K562 (cell line): ENCODE measurements around the gene VRK3. TPM values are rescaled to one million over a fixed set of nuclear protein-coding genes. Genes with fewer than 3 reads are reported as not detected.

ENCODE experiments used
- CSDE1 ChIP-seq, 2 experiments: fragments of 450-650 bp; IDR thresholded peaks; 2 replicates each; pipeline ENCODE4 v1.6.1; 2016; ENCODE audit warnings: mild to moderate bottlenecking in 1 of 2
- CTBP1 ChIP-seq: fragments of 450-650 bp; IDR thresholded peaks from 2 replicates; pipeline ENCODE4 v1.6.1; 2016; ENCODE audit warnings: borderline replicate concordance
- EP400 ChIP-seq: fragments of 450-650 bp; IDR thresholded peaks from 2 replicates; pipeline ENCODE4 v1.6.1; 2017; ENCODE audit warnings: antibody characterized with exemption, mild to moderate bottlenecking, moderate library complexity
- LEF1 ChIP-seq: fragments of 450-650 bp; IDR thresholded peaks from 2 replicates; pipeline ENCODE4 v1.6.1; 2016; ENCODE audit warnings: mild to moderate bottlenecking
- MEF2A ChIP-seq: IDR thresholded peaks from 2 replicates; pipeline ENCODE4 v1.6.1; 2011; ENCODE audit warnings: low read depth, mild to moderate bottlenecking, low read length, moderate library complexity; ENCODE audit not compliant: control insufficient read depth
- NR1H2 ChIP-seq: sonication (generic); formaldehyde crosslinking; IDR thresholded peaks from 2 replicates; pipeline ENCODE4 v1.4.0; 2020; ENCODE audit warnings: mild to moderate bottlenecking, missing genetic modification reagents
- SAFB ChIP-seq: fragments of 200-400 bp; formaldehyde crosslinking; IDR thresholded peaks from 2 replicates; pipeline ENCODE4 v1.6.1; 2017; ENCODE audit warnings: low read depth, low read length, borderline replicate concordance
- SAFB2 ChIP-seq: fragments of 200-400 bp; formaldehyde crosslinking; IDR thresholded peaks from 2 replicates; pipeline ENCODE4 v1.6.1; 2018; ENCODE audit warnings: borderline replicate concordance, low read length, low read depth, moderate library complexity; ENCODE audit not compliant: severe bottlenecking
- ZC3H11A ChIP-seq: IDR thresholded peaks from 2 replicates; pipeline ENCODE4 v1.6.1; 2012; ENCODE audit warnings: low read depth, low read length, improper control_type of control experiment
- ZNF140 ChIP-seq: fragments of 250-450 bp; sonication (Bioruptor Pico); IDR thresholded peaks from 2 replicates; pipeline ENCODE4 v1.8.0; 2021; ENCODE audit warnings: moderate library complexity, mild to moderate bottlenecking, inconsistent platforms
- polyA plus RNA-seq, 8 experiments: library from polyadenylated mRNA; depleted of rRNA in 4 of 8; stranded (reverse) in 5 of 8; unstranded in 3 of 8; fragments of >200 nt; fragmentation: Nextera tagmentation in 2 of 8; fragmentation: Illumina TruSeq in 1 of 8; extraction: Ambion mirVana in 2 of 8; extraction: Trizol in 1 of 8; gene quantifications; 2 replicates each; pipeline versions ENCODE4 v1.2.1 to v1.2.3, GENCODE V29; 2011 to 2014; ENCODE audit warnings: inconsistent platforms in 1 of 8, missing spikeins in 1 of 8
- total RNA-seq, 7 experiments: library from RNA; depleted of rRNA in 6 of 7; stranded (reverse); fragments of >200 nt in 6 of 7; fragmentation: Illumina TruSeq in 2 of 7; extraction: Trizol in 2 of 7; gene quantifications; 2 replicates each; pipeline versions ENCODE4 v1.2.1 to v1.2.3, GENCODE V29; 2011 to 2021; ENCODE audit warnings: low replicate concordance in 1 of 7
- TF ChIP-seq, protein P1 (sequence below): fragments of 450-650 bp; IDR thresholded peaks from 2 replicates; pipeline ENCODE4 v1.6.1; 2016
- TF ChIP-seq, protein P2 (sequence below): fragments of 450-650 bp; IDR thresholded peaks from 2 replicates; pipeline ENCODE4 v1.6.1; 2018; ENCODE audit not compliant: partially characterized antibody
- TF ChIP-seq, protein P3 (sequence below): sonication (generic); formaldehyde crosslinking; IDR thresholded peaks from 2 replicates; pipeline ENCODE4 v1.8.0; 2022; ENCODE audit warnings: mild to moderate bottlenecking, missing genetic modification reagents
- TF ChIP-seq, protein P4 (sequence below): sonication (generic); formaldehyde crosslinking; IDR thresholded peaks from 2 replicates; pipeline ENCODE4 v1.9.0; 2022; ENCODE audit warnings: mild to moderate bottlenecking, missing genetic modification reagents
- TF ChIP-seq, protein P5 (sequence below): fragments of 450-650 bp; formaldehyde crosslinking; IDR thresholded peaks from 2 replicates; pipeline ENCODE4 v1.4.0; 2020; ENCODE audit warnings: mild to moderate bottlenecking, moderate library complexity

The VRK3 gene
- total and polyA plus RNA-seq, 9 of the 15 experiments (the other 6 are each of a cell fraction or from before 2014, with no cell fraction given): 25.6 to 94.3 (median 42.9) TPM

DNA sequence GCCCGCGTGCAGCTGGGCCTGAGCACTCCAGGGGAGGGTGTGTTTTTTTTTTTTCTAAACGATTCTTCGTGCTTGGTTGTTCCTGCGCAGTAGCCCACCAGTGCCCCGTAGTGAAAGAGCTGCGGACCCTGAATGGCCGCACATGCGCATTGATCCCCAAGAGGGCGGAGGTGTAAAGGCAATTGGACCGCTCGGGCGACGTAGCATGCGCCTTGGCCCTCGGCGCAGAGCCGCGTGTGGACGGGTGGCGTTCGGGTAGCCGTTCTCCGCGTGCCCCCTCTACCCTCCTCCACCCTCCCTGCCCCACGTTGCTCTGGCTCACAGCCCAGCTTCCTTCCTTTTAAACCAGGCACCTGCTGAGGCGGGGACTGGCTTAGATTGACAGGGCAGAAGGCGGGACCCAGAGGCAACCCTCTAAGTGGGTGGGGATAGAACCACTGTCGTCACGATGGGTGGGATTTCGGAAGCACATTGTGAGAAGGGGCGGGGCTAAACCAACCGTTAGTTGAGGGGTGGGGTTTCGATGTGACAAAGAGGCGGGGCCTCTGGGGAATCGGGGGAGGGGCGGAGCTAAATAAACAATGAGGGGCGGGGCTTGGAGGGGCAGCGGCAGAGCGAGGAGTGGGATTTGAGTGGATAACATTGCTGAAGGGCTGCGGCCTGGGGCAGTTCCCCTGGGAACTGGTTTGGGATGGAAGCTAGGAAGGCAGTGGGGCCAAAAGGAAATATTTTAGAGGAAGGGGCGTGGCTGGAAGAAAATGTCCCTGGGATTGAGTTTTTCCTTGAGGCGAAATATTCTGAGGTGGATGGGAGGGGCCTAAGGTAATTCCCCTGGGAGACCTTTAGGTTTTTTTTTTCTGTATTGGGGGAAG, 95.3 kb downstream of the VRK3 start (continued):
- no peak for TF ChIP-seq MEF2A
- no peak for TF ChIP-seq ZNF140 (CRISPR knock-in tag)
- TF ChIP-seq NR1H2: no peak
- TF ChIP-seq, protein P1, sequence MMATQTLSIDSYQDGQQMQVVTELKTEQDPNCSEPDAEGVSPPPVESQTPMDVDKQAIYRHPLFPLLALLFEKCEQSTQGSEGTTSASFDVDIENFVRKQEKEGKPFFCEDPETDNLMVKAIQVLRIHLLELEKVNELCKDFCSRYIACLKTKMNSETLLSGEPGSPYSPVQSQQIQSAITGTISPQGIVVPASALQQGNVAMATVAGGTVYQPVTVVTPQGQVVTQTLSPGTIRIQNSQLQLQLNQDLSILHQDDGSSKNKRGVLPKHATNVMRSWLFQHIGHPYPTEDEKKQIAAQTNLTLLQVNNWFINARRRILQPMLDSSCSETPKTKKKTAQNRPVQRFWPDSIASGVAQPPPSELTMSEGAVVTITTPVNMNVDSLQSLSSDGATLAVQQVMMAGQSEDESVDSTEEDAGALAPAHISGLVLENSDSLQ: peak; percentile 99
- TF ChIP-seq ZC3H11A: no peak
- TF ChIP-seq, protein P2, sequence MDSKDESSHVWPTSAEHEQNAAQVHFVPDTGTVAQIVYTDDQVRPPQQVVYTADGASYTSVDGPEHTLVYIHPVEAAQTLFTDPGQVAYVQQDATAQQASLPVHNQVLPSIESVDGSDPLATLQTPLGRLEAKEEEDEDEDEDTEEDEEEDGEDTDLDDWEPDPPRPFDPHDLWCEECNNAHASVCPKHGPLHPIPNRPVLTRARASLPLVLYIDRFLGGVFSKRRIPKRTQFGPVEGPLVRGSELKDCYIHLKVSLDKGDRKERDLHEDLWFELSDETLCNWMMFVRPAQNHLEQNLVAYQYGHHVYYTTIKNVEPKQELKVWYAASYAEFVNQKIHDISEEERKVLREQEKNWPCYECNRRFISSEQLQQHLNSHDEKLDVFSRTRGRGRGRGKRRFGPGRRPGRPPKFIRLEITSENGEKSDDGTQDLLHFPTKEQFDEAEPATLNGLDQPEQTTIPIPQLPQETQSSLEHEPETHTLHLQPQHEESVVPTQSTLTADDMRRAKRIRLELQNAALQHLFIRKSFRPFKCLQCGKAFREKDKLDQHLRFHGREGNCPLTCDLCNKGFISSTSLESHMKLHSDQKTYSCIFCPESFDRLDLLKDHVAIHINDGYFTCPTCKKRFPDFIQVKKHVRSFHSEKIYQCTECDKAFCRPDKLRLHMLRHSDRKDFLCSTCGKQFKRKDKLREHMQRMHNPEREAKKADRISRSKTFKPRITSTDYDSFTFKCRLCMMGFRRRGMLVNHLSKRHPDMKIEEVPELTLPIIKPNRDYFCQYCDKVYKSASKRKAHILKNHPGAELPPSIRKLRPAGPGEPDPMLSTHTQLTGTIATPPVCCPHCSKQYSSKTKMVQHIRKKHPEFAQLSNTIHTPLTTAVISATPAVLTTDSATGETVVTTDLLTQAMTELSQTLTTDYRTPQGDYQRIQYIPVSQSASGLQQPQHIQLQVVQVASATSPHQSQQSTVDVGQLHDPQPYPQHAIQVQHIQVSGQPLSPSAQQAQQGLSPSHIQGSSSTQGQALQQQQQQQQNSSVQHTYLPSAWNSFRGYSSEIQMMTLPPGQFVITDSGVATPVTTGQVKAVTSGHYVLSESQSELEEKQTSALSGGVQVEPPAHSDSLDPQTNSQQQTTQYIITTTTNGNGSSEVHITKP: peak; percentile 17
- no peak for TF ChIP-seq SAFB
- TF ChIP-seq, protein P3, sequence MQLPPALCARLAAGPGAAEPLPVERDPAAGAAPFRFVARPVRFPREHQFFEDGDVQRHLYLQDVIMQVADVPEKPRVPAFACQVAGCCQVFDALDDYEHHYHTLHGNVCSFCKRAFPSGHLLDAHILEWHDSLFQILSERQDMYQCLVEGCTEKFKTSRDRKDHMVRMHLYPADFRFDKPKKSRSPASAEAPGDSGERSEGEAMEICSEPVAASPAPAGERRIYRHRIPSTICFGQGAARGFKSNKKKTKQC: peak; percentile 3; the same call in 1 of the 2 replicates
- no peak for TF ChIP-seq CSDE1 (IDR thresholded peaks at IDR 0.05)
- TF ChIP-seq, protein P4, sequence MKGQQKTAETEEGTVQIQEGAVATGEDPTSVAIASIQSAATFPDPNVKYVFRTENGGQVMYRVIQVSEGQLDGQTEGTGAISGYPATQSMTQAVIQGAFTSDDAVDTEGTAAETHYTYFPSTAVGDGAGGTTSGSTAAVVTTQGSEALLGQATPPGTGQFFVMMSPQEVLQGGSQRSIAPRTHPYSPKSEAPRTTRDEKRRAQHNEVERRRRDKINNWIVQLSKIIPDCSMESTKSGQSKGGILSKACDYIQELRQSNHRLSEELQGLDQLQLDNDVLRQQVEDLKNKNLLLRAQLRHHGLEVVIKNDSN (CRISPR knock-in tag): 0 out of 2 replicates have a peak, but pooled peaks have one; percentile 23
- 0 out of 2 replicates have a peak, but pooled peaks have one; percentile 18 for TF ChIP-seq LEF1
- TF ChIP-seq SAFB2: no peak
- no peak for TF ChIP-seq CTBP1
- TF ChIP-seq, protein P5, sequence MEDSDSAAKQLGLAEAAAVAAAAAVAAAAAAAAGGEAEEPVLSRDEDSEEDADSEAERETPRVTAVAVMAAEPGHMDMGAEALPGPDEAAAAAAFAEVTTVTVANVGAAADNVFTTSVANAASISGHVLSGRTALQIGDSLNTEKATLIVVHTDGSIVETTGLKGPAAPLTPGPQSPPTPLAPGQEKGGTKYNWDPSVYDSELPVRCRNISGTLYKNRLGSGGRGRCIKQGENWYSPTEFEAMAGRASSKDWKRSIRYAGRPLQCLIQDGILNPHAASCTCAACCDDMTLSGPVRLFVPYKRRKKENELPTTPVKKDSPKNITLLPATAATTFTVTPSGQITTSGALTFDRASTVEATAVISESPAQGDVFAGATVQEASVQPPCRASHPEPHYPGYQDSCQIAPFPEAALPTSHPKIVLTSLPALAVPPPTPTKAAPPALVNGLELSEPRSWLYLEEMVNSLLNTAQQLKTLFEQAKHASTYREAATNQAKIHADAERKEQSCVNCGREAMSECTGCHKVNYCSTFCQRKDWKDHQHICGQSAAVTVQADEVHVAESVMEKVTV (CRISPR knock-in tag): no peak
- peak; percentile 84; the same call in 1 of the 2 replicates for TF ChIP-seq EP400
